GM23338 (cell line): ENCODE results near the gene NEURL3. TPM values are rescaled to one million over a fixed set of nuclear protein-coding genes. Genes with fewer than 3 reads are reported as not detected.

Source experiments
- ATAC-seq: fragments of 200-7000 bp; cut with Tn5 transposase; 3 replicates; pipeline ENCODE4 v1.9.1; 2020
- DNase-seq: peaks from one replicate; pipeline ENCODE4 v3.0.0-alpha.2; 2015; ENCODE audit warnings: low spot score
- H2AFZ ChIP-seq: fragments of 200-600 bp; sonication (generic); 2 replicates; pipeline ENCODE4 v1.8.0; 2016; ENCODE audit warnings: antibody characterized with exemption, mild to moderate bottlenecking, moderate library complexity
- H3F3A ChIP-seq: fragments of 200-600 bp; sonication (generic); replicated peaks from 2 replicates; pipeline ENCODE4 v1.8.0; 2017; ENCODE audit warnings: antibody characterized with exemption, mixed run types, low read depth
- H3K27ac ChIP-seq: fragments of 200-600 bp; sonication (generic); 2 replicates; pipeline ENCODE4 v1.6.1; 2016; ENCODE audit warnings: low read depth
- H3K27me3 ChIP-seq: fragments of 200-600 bp; sonication (generic); 2 replicates; pipeline ENCODE4 v1.8.0; 2016; ENCODE audit warnings: mild to moderate bottlenecking, mixed run types, moderate library complexity; ENCODE audit not compliant: insufficient read depth
- H3K36me3 ChIP-seq: fragments of 200-600 bp; sonication (generic); 2 replicates; pipeline ENCODE4 v1.8.0; 2016; ENCODE audit warnings: mild to moderate bottlenecking; ENCODE audit not compliant: insufficient read depth
- H3K4me1 ChIP-seq: fragments of 200-600 bp; sonication (generic); 2 replicates; pipeline ENCODE4 v1.8.0; 2016; ENCODE audit warnings: mild to moderate bottlenecking, moderate library complexity; ENCODE audit not compliant: insufficient read depth
- H3K4me2 ChIP-seq: fragments of 200-600 bp; sonication (generic); 2 replicates; pipeline ENCODE4 v1.7.1; 2017; ENCODE audit warnings: mixed run types
- H3K4me3 ChIP-seq: fragments of 200-600 bp; sonication (generic); 2 replicates; pipeline ENCODE4 v1.6.1; 2016; ENCODE audit warnings: mixed run types
- H3K79me2 ChIP-seq: fragments of 200-600 bp; sonication (generic); replicated peaks from 2 replicates; pipeline ENCODE4 v1.8.0; 2017; ENCODE audit warnings: mild to moderate bottlenecking; ENCODE audit not compliant: insufficient read depth
- H3K9me2 ChIP-seq: fragments of 200-600 bp; sonication (generic); 2 replicates; pipeline ENCODE4 v1.8.0; 2017; ENCODE audit not compliant: insufficient read depth
- H4K20me1 ChIP-seq: fragments of 200-600 bp; sonication (generic); replicated peaks from 2 replicates; pipeline ENCODE4 v1.8.0; 2017; ENCODE audit warnings: mild to moderate bottlenecking; ENCODE audit not compliant: insufficient read depth
- H3K27ac Mint-ChIP-seq: 2 replicates; pipeline ENCODE4 v1.8.0; 2020; ENCODE audit warnings: inconsistent platforms, mild to moderate bottlenecking, moderate library complexity, mixed read lengths
- H3K27me3 Mint-ChIP-seq: 3 replicates; pipeline ENCODE4 v1.8.0; 2022; ENCODE audit warnings: low read depth, mild to moderate bottlenecking, moderate library complexity, mixed read lengths, inconsistent platforms; ENCODE audit not compliant: insufficient read depth, poor library complexity
- H3K36me3 Mint-ChIP-seq: 3 replicates; pipeline ENCODE4 v1.8.0; 2021; ENCODE audit warnings: low read depth, mild to moderate bottlenecking, inconsistent platforms, moderate library complexity, mixed read lengths
- H3K4me1 Mint-ChIP-seq: 3 replicates; pipeline ENCODE4 v1.8.0; 2020; ENCODE audit warnings: mild to moderate bottlenecking, inconsistent platforms, mixed read lengths
- H3K4me3 Mint-ChIP-seq: 3 replicates; pipeline ENCODE4 v1.8.0; 2021; ENCODE audit warnings: moderate library complexity, mild to moderate bottlenecking, inconsistent platforms, mixed read lengths
- H3K9me3 Mint-ChIP-seq: 3 replicates; pipeline ENCODE4 v1.8.0; 2020; ENCODE audit warnings: moderate library complexity, mild to moderate bottlenecking, inconsistent platforms, mixed read lengths
- CREB1 ChIP-seq: fragments of 250-450 bp; sonication (Bioruptor Pico); IDR thresholded peaks from 2 replicates; pipeline ENCODE4 v1.5.0; 2020; ENCODE audit warnings: low read depth, mild to moderate bottlenecking, moderate library complexity
- ETS1 ChIP-seq: IDR thresholded peaks from 2 replicates; pipeline ENCODE4 v1.6.1; 2016; ENCODE audit warnings: antibody characterized with exemption
- EZH2phosphoT487 ChIP-seq: fragments of 200-600 bp; sonication (generic); IDR thresholded peaks from one replicate; pipeline ENCODE4 v1.8.1; 2018; ENCODE audit warnings: antibody characterized with exemption; ENCODE audit not compliant: unreplicated experiment
- JUNB ChIP-seq: IDR thresholded peaks from one replicate; pipeline ENCODE4 v1.6.1; 2016; ENCODE audit warnings: antibody characterized with exemption; ENCODE audit not compliant: unreplicated experiment
- ZNF114 ChIP-seq: fragments of 250-450 bp; sonication (Bioruptor Pico); IDR thresholded peaks from 2 replicates; pipeline ENCODE4 v1.5.0; 2020; ENCODE audit warnings: mild to moderate bottlenecking, moderate library complexity
- polyA plus RNA-seq: library from polyadenylated mRNA; unstranded; fragments of >200 nt; fragmentation: Nextera tagmentation; extraction: Ambion mirVana; gene quantifications from 2 replicates; pipeline ENCODE4 v1.2.1, GENCODE V29; 2016
- total RNA-seq: library from RNA; depleted of rRNA; stranded (reverse); fragments of >200 nt; shearing (Covaris generic); gene quantifications from 2 replicates; pipeline ENCODE4 v1.2.3, GENCODE V29; 2014
- TF ChIP-seq, protein P1 (sequence below): fragments of 250-450 bp; sonication (Bioruptor Pico); IDR thresholded peaks from 2 replicates; pipeline ENCODE4 v1.5.0; 2020; ENCODE audit warnings: mild to moderate bottlenecking, moderate library complexity
- TF ChIP-seq, protein P2 (sequence below), 2 experiments: fragments of 200-600 bp in 1 of 2; sonication (generic) in 1 of 2; conservative IDR thresholded peaks; 2 replicates each; pipeline versions ENCODE4 v1.5.1 to v1.6.1; 2016 to 2017; ENCODE audit warnings: antibody characterized with exemption in 2 of 2, low read depth in 2 of 2, mild to moderate bottlenecking in 2 of 2, moderate library complexity in 1 of 2

NEURL3 gene
- total and polyA plus RNA-seq, 2 experiments from 2014 or later = 0.21 TPM; not detected in 1

DNA sequence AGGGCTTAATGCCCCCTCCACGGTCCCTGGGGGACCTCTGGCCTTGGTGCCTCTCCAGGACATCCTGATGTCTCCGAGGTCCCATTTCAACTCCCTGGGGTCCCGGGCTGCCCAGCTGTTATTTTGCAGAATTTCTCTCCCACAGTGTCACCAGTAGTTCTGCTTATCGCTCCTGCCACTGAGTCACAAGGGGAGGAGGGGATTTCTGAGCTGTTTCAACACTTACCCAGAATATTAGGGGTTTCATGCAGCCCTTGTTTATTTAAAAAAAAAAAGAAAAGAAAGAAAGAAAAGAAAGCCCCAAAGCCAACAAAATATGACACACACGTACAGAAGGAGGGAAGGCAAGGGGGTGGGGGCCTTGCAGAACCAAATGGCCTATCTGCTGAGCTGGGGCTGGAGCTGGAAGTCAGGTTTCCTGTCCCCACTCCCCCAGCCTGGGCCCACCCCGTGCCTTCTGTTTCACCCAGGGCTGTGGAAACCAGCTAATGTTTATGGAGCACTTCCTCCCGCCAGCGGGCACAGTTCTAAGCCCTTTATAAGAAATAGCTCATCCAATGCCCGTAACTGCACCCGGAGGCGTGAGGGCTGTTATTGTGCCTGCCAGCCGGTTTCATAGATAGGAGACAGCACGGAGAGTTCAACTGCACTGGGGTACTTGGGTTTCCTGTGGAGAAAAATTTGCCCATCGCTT is 23.0 kb upstream of the NEURL3 start (continued):
- TF ChIP-seq, protein P1, sequence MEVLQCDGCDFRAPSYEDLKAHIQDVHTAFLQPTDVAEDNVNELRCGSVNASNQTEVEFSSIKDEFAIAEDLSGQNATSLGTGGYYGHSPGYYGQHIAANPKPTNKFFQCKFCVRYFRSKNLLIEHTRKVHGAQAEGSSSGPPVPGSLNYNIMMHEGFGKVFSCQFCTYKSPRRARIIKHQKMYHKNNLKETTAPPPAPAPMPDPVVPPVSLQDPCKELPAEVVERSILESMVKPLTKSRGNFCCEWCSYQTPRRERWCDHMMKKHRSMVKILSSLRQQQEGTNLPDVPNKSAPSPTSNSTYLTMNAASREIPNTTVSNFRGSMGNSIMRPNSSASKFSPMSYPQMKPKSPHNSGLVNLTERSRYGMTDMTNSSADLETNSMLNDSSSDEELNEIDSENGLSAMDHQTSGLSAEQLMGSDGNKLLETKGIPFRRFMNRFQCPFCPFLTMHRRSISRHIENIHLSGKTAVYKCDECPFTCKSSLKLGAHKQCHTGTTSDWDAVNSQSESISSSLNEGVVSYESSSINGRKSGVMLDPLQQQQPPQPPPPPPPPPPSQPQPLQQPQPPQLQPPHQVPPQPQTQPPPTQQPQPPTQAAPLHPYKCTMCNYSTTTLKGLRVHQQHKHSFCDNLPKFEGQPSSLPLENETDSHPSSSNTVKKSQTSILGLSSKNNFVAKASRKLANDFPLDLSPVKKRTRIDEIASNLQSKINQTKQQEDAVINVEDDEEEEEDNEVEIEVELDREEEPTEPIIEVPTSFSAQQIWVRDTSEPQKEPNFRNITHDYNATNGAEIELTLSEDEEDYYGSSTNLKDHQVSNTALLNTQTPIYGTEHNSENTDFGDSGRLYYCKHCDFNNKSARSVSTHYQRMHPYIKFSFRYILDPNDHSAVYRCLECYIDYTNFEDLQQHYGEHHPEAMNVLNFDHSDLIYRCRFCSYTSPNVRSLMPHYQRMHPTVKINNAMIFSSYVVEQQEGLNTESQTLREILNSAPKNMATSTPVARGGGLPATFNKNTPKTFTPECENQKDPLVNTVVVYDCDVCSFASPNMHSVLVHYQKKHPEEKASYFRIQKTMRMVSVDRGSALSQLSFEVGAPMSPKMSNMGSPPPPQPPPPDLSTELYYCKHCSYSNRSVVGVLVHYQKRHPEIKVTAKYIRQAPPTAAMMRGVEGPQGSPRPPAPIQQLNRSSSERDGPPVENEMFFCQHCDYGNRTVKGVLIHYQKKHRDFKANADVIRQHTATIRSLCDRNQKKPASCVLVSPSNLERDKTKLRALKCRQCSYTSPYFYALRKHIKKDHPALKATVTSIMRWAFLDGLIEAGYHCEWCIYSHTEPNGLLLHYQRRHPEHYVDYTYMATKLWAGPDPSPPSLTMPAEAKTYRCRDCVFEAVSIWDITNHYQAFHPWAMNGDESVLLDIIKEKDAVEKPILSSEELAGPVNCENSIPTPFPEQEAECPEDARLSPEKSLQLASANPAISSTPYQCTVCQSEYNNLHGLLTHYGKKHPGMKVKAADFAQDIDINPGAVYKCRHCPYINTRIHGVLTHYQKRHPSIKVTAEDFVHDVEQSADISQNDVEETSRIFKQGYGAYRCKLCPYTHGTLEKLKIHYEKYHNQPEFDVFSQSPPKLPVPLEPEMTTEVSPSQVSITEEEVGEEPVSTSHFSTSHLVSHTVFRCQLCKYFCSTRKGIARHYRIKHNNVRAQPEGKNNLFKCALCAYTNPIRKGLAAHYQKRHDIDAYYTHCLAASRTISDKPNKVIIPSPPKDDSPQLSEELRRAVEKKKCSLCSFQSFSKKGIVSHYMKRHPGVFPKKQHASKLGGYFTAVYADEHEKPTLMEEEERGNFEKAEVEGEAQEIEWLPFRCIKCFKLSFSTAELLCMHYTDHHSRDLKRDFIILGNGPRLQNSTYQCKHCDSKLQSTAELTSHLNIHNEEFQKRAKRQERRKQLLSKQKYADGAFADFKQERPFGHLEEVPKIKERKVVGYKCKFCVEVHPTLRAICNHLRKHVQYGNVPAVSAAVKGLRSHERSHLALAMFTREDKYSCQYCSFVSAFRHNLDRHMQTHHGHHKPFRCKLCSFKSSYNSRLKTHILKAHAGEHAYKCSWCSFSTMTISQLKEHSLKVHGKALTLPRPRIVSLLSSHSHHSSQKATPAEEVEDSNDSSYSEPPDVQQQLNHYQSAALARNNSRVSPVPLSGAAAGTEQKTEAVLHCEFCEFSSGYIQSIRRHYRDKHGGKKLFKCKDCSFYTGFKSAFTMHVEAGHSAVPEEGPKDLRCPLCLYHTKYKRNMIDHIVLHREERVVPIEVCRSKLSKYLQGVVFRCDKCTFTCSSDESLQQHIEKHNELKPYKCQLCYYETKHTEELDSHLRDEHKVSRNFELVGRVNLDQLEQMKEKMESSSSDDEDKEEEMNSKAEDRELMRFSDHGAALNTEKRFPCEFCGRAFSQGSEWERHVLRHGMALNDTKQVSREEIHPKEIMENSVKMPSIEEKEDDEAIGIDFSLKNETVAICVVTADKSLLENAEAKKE (CRISPR knock-in tag) = no peak
- TF ChIP-seq JUNB = no peak

DNA sequence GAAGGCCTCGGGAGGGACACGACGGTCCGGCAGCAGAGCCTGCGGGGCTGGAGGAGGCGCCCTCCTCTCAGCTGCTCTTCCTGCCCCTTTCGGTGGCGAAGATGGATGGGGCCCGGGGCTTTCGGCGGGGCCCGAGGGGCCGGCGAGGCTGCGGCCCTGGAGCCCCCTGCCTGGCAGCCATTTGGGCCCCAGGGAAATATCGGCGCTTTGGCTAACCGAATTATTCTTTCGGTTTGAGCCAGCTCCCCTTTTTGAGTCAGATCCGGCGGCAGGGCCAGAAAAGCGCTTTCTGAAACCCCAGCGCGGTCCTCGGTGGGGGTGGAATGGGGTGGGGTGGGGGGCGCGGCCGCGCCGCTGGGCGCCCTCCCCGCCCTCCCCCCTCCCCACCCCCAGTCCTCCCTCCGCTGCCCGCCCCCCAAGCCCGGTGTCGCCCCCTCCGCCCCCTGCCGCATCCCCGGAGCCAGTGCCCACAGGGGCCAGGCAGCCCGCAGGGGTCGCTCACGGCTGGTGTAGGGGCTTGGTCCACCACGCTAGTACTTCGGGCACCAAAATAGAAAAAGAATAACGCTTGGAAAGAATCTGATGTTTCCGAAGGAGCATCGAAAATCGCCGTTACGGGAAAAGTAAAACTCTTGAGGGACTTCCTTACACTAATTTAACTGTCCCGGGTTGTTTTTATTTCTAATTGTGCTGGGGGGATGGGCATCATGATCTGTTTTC is 22.3 kb upstream of the NEURL3 start:
- DNase-seq = peak; percentile 68
- Histone ChIP-seq H4K20me1 (no peaks in the 10 kb centered on the region), H3K79me2 (no peaks in the 10 kb centered on the region), H3K36me3 (no peaks in the 10 kb centered on the region), H3K27ac (no peak overlapping the region), H3K27me3 (peaks cover 32% of the 10 kb centered on the region), H2AFZ (peak overlapping the region; percentile 99), H3K4me3 (peak overlapping the region; percentile 60), H3K4me2 (peak overlapping the region; percentile 84), H3F3A (no peaks in the 10 kb centered on the region), H3K4me1 (peaks cover 21% of the 10 kb centered on the region), H3K9me2 (no peaks in the 10 kb centered on the region)
- no peak for TF ChIP-seq CREB1 (CRISPR knock-in tag)
- TF ChIP-seq ETS1 = no peak
- no peak for TF ChIP-seq JUNB
- TF ChIP-seq ZNF114 (CRISPR knock-in tag) = no peak
- no peak for TF ChIP-seq EZH2phosphoT487
- TF ChIP-seq, protein P2, sequence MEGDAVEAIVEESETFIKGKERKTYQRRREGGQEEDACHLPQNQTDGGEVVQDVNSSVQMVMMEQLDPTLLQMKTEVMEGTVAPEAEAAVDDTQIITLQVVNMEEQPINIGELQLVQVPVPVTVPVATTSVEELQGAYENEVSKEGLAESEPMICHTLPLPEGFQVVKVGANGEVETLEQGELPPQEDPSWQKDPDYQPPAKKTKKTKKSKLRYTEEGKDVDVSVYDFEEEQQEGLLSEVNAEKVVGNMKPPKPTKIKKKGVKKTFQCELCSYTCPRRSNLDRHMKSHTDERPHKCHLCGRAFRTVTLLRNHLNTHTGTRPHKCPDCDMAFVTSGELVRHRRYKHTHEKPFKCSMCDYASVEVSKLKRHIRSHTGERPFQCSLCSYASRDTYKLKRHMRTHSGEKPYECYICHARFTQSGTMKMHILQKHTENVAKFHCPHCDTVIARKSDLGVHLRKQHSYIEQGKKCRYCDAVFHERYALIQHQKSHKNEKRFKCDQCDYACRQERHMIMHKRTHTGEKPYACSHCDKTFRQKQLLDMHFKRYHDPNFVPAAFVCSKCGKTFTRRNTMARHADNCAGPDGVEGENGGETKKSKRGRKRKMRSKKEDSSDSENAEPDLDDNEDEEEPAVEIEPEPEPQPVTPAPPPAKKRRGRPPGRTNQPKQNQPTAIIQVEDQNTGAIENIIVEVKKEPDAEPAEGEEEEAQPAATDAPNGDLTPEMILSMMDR (conservative IDR thresholded peaks at IDR 0.05; ENCODE audit: low read depth in 2 of 2) = peak; percentile 25 to 69; a peak in 2 of 4 replicates
- Mint-ChIP-seq H3K27me3 (peaks cover 26% of the 10 kb centered on the region), H3K27ac (no peak overlapping the region), H3K4me1 (peaks cover 25% of the 10 kb centered on the region), H3K9me3 (no peaks in the 10 kb centered on the region), H3K4me3 (peak overlapping the region; percentile 68), H3K36me3 (no peaks in the 10 kb centered on the region)
- ATAC-seq = peak; percentile 70
